ENCODE measurements around the gene LRMDA. TPM values are rescaled to one million over a fixed set of nuclear protein-coding genes. Genes with fewer than 3 reads are reported as not detected.

The LRMDA gene
- total and polyA plus RNA-seq, 10 of the 15 experiments (the other 5 are each of a cell fraction or from before 2014, with no cell fraction given) = 0.07 to 0.54 (median 0.29) TPM; not detected in 4

DNA sequence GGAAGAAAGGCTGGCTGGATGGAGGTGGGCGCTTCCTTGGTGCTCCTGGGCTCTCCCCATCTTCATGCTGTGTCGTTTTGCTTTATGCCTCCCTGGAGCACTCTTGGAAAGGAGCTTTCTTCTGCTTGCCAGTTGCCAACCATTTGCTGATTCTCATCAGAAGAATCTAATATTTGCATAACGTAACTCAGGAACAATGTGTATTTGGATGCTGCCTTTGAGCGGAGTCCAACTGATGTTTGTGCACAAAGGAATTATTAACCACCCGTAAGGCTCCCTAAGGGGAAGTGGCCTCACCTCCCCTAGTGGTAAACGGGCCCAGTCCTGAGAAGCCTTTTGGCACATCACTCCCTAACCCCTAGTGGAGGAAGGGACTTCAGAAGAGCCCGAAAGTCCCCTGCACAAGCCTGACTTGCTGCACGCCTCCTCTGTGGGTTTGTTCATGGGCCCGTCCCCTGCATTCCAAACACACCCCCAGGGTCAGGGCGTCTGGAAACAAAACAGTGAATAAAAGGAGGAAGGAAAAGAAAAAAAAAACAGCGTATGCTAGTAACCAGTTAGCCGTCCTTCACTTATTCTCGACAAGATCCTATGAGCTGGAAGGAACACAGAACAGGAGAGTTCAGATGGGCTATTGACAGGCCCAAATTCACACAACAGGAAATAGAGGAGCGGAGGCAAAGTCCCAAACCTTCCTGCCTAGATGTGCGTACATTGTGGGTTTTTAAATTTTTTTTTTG lies 602.2 kb downstream of the LRMDA start:
- FAIRE-seq (no peak), DNase-seq (ENCODE audit: low read depth, low spot score) (peak; percentile 5), ATAC-seq (peak; percentile 78)
- Histone ChIP-seq H3K27ac (ENCODE audit: control insufficient read depth, insufficient read depth) (no peak overlapping the region), H3K79me2 (ENCODE audit: control insufficient read depth, insufficient read depth, low read length) (no peaks in the 10 kb centered on the region), H4K20me1 (ENCODE audit: control insufficient read depth, insufficient read depth) (no peaks in the 10 kb centered on the region; the same call in 1 of the 2 replicates), H3K9ac (ENCODE audit: control insufficient read depth, insufficient read depth, low read length) (no peak overlapping the region), H3K27me3 (replicated peaks in 1 of 2; ENCODE audit: control insufficient read depth in 2 of 2, insufficient read depth in 2 of 2, low read length in 1 of 2) (no peaks in the 10 kb centered on the region), H3K4me1 (ENCODE audit: control insufficient read depth, insufficient read depth, low read length) (no peaks in the 10 kb centered on the region), H3K36me3 (ENCODE audit: control insufficient read depth in 2 of 2, insufficient read depth in 2 of 2, low read length in 1 of 2) (no peaks in the 10 kb centered on the region), H3K9me3 (replicated peaks; ENCODE audit: control insufficient read depth, insufficient read depth, low read length) (no peaks in the 10 kb centered on the region; the same call in 2 of the 3 replicates), H3K4me3 (no peak overlapping the region), H2AFZ (ENCODE audit: control insufficient read depth, low read depth, low read length) (no peak overlapping the region), H3K4me2 (ENCODE audit: control insufficient read depth, insufficient read depth) (no peak overlapping the region)
- ChIA-PET SMC1A (ENCODE audit: uncharacterized antibody, unreplicated experiment) (interaction anchor here (0.5 to 2.4 kb wide), 10 partner anchors 19 to 634 kb away, joined by 3 to 6 read pairs (median 3); no protein-coding TSS in a partner anchor), POLR2A (no interaction called here), RAD21 (ENCODE audit: unreplicated experiment) (interaction anchor here (0.6 to 2.7 kb wide), 4 partner anchors 270 to 634 kb away, joined by 3 to 16 read pairs (median 4); partner anchors contain the start of gene ZNF503), CTCF (interaction anchor here (1.1 to 1.5 kb wide), 2 partner anchors 270 to 634 kb away, joined by 4 to 5 read pairs; no protein-coding TSS in a partner anchor)
- in situ Hi-C loops (cut with MboI) = loop anchor here (25.0 kb wide), 1 partner anchor 646 kb away; no protein-coding TSS in a partner anchor
- intact Hi-C loops (cut with micrococcal nuclease; ENCODE audit: unreplicated experiment) = no loop called here
- 16% methylated on average over 15 of the region's 15 CpGs for WGBS (ENCODE audit: insufficient coverage, insufficient replicate concordance, low lambda C conversion rate, missing lambda C conversion rate)
- BruUV-seq (replicated peaks) = no TSS peak
- no peak for TF ChIP-seq IRF4 (IDR thresholded peaks at IDR 0.05; ENCODE audit: low read depth, low read length)
- TF ChIP-seq ZNF622 (IDR thresholded peaks at IDR 0.05) = no peak
- no peak for TF ChIP-seq CREB1 (IDR thresholded peaks at IDR 0.05; ENCODE audit: low read depth)
- no peak for TF ChIP-seq RB1 (IDR thresholded peaks at IDR 0.05; ENCODE audit: borderline replicate concordance)
- peak in 1 of 2 experiments; percentile 36; a peak in 1 of 4 replicates for TF ChIP-seq BHLHE40 (IDR thresholded peaks at IDR 0.05; ENCODE audit: borderline replicate concordance in 1 of 2, low read depth in 2 of 2, low read length in 1 of 2)
- TF ChIP-seq, protein P1, sequence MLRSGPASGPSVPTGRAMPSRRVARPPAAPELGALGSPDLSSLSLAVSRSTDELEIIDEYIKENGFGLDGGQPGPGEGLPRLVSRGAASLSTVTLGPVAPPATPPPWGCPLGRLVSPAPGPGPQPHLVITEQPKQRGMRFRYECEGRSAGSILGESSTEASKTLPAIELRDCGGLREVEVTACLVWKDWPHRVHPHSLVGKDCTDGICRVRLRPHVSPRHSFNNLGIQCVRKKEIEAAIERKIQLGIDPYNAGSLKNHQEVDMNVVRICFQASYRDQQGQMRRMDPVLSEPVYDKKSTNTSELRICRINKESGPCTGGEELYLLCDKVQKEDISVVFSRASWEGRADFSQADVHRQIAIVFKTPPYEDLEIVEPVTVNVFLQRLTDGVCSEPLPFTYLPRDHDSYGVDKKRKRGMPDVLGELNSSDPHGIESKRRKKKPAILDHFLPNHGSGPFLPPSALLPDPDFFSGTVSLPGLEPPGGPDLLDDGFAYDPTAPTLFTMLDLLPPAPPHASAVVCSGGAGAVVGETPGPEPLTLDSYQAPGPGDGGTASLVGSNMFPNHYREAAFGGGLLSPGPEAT (IDR thresholded peaks at IDR 0.05; ENCODE audit: low read depth) = 0 out of 2 replicates have a peak, but pooled peaks have one; percentile 21
- no peak for TF ChIP-seq NFYA (IDR thresholded peaks at IDR 0.05; ENCODE audit: borderline replicate concordance, low read depth, low read length)
- TF ChIP-seq, protein P2, sequence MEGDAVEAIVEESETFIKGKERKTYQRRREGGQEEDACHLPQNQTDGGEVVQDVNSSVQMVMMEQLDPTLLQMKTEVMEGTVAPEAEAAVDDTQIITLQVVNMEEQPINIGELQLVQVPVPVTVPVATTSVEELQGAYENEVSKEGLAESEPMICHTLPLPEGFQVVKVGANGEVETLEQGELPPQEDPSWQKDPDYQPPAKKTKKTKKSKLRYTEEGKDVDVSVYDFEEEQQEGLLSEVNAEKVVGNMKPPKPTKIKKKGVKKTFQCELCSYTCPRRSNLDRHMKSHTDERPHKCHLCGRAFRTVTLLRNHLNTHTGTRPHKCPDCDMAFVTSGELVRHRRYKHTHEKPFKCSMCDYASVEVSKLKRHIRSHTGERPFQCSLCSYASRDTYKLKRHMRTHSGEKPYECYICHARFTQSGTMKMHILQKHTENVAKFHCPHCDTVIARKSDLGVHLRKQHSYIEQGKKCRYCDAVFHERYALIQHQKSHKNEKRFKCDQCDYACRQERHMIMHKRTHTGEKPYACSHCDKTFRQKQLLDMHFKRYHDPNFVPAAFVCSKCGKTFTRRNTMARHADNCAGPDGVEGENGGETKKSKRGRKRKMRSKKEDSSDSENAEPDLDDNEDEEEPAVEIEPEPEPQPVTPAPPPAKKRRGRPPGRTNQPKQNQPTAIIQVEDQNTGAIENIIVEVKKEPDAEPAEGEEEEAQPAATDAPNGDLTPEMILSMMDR (IDR thresholded peaks at IDR 0.05 in 2 of 3, conservative IDR thresholded peaks at IDR 0.05 in 1 of 3; ENCODE audit: control insufficient read depth in 2 of 3, extremely low read depth in 1 of 3, insufficient read depth in 1 of 3, low read depth in 3 of 3, low read length in 3 of 3) = peak in 1 of 3 experiments; percentile 17; a peak in 1 of 6 replicates
- TF ChIP-seq CHD2 (IDR thresholded peaks at IDR 0.05; ENCODE audit: borderline replicate concordance, low read depth, low read length) = no peak

Measured in GM12878 (cell line).